ENCODE data around the gene NAPA. TPM values are rescaled to one million over a fixed set of nuclear protein-coding genes. Genes with fewer than 3 reads are reported as not detected.

Gene NAPA
- total and polyA plus RNA-seq, 10 of the 15 experiments (the other 5 are each of a cell fraction or from before 2014, with no cell fraction given): 8.2 to 193 (median 102) TPM

- Histone ChIP-seq H2AFZ (ENCODE audit: control insufficient read depth, low read depth, low read length) (no peak overlapping the region; the same call in 1 of the 2 replicates), H3K4me2 (ENCODE audit: control insufficient read depth, insufficient read depth) (peak overlapping the region; percentile 89), H3K9ac (ENCODE audit: control insufficient read depth, insufficient read depth, low read length) (peak overlapping the region; percentile 91), H4K20me1 (ENCODE audit: control insufficient read depth, insufficient read depth) (no peaks in the 10 kb centered on the region), H3K27me3 (replicated peaks in 1 of 2; ENCODE audit: control insufficient read depth in 2 of 2, insufficient read depth in 2 of 2, low read length in 1 of 2) (no peaks in the 10 kb centered on the region), H3K4me3 (peak overlapping the region; percentile 96), H3K27ac (ENCODE audit: control insufficient read depth, insufficient read depth) (peak overlapping the region; percentile 89), H3K9me3 (replicated peaks; ENCODE audit: control insufficient read depth, insufficient read depth, low read length) (no peaks in the 10 kb centered on the region), H3K4me1 (ENCODE audit: control insufficient read depth, insufficient read depth, low read length) (peaks cover 35% of the 10 kb centered on the region), H3K36me3 (ENCODE audit: control insufficient read depth in 2 of 2, insufficient read depth in 2 of 2, low read length in 1 of 2) (peaks cover 5 to 20% of the 10 kb centered on the region in 2 experiments), H3K79me2 (ENCODE audit: control insufficient read depth, insufficient read depth, low read length) (peaks cover 12% of the 10 kb centered on the region)
- ChIA-PET RAD21 (ENCODE audit: unreplicated experiment) (interaction anchor here (0.7 to 1.8 kb wide), 3 partner anchors 31 to 1157 kb away, joined by 4 to 14 read pairs (median 4); no protein-coding TSS in a partner anchor), CTCF (interaction anchor here (0.5 to 3.5 kb wide), 9 partner anchors 21 to 222 kb away, joined by 3 to 34 read pairs (median 6); partner anchors contain the start of gene NAPA), POLR2A (interaction anchor here (0.6 to 2.5 kb wide), 2 partner anchors 31 to 1132 kb away, joined by 3 to 12 read pairs; no protein-coding TSS in a partner anchor), SMC1A (ENCODE audit: uncharacterized antibody, unreplicated experiment) (interaction anchor here (0.8 to 3.1 kb wide), 5 partner anchors 26 to 204 kb away, joined by 3 to 16 read pairs (median 3); partner anchors contain the start of gene NAPA)
- ATAC-seq: peak; percentile 25
- WGBS (ENCODE audit: insufficient coverage, insufficient replicate concordance, low lambda C conversion rate, missing lambda C conversion rate): 74% methylated on average over 6 of the region's 6 CpGs
- intact Hi-C loops (cut with micrococcal nuclease; ENCODE audit: unreplicated experiment) (loop anchor here (2.0 kb wide), 1 partner anchor 30 kb away; the partner anchor contains the start of gene NAPA), in situ Hi-C loops (cut with MboI) (no loop called here)
- DNase-seq (ENCODE audit: low read depth, low spot score): no peak
- TF ChIP-seq, protein P1, sequence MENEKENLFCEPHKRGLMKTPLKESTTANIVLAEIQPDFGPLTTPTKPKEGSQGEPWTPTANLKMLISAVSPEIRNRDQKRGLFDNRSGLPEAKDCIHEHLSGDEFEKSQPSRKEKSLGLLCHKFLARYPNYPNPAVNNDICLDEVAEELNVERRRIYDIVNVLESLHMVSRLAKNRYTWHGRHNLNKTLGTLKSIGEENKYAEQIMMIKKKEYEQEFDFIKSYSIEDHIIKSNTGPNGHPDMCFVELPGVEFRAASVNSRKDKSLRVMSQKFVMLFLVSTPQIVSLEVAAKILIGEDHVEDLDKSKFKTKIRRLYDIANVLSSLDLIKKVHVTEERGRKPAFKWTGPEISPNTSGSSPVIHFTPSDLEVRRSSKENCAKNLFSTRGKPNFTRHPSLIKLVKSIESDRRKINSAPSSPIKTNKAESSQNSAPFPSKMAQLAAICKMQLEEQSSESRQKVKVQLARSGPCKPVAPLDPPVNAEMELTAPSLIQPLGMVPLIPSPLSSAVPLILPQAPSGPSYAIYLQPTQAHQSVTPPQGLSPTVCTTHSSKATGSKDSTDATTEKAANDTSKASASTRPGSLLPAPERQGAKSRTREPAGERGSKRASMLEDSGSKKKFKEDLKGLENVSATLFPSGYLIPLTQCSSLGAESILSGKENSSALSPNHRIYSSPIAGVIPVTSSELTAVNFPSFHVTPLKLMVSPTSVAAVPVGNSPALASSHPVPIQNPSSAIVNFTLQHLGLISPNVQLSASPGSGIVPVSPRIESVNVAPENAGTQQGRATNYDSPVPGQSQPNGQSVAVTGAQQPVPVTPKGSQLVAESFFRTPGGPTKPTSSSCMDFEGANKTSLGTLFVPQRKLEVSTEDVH (IDR thresholded peaks at IDR 0.05; ENCODE audit: low read depth, partially characterized antibody): no peak
- TF ChIP-seq TAF1 (IDR thresholded peaks at IDR 0.05; ENCODE audit: borderline replicate concordance, low read depth, low read length) (0 out of 2 replicates have a peak, but pooled peaks have one; percentile 31), TCF12 (IDR thresholded peaks at IDR 0.05; ENCODE audit: low read depth, low read length) (0 out of 2 replicates have a peak, but pooled peaks have one; percentile 45), FOXM1 (IDR thresholded peaks at IDR 0.05; ENCODE audit: low read depth, low read length) (no peak), POLR2A (IDR thresholded peaks at IDR 0.05; ENCODE audit: low read depth, low read length) (peak; percentile 41; the same call in 1 of the 2 replicates), JUND (IDR thresholded peaks at IDR 0.05; ENCODE audit: low read depth, low read length) (no peak), SRF (IDR thresholded peaks at IDR 0.05; ENCODE audit: low read depth in 2 of 2, low read length in 2 of 2) (peak in 1 of 2 experiments; percentile 70; a peak in 1 of 4 replicates)
- TF ChIP-seq, protein P2, sequence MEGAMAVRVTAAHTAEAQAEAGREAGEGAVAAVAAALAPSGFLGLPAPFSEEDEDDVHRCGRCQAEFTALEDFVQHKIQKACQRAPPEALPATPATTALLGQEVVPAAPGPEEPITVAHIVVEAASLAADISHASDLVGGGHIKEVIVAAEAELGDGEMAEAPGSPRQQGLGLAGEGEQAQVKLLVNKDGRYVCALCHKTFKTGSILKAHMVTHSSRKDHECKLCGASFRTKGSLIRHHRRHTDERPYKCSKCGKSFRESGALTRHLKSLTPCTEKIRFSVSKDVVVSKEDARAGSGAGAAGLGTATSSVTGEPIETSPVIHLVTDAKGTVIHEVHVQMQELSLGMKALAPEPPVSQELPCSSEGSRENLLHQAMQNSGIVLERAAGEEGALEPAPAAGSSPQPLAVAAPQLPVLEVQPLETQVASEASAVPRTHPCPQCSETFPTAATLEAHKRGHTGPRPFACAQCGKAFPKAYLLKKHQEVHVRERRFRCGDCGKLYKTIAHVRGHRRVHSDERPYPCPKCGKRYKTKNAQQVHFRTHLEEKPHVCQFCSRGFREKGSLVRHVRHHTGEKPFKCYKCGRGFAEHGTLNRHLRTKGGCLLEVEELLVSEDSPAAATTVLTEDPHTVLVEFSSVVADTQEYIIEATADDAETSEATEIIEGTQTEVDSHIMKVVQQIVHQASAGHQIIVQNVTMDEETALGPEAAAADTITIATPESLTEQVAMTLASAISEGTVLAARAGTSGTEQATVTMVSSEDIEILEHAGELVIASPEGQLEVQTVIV (IDR thresholded peaks at IDR 0.05; ENCODE audit: borderline replicate concordance, partially characterized antibody): no peak
- FAIRE-seq: no peak
- BruUV-seq (replicated peaks): no TSS peak
Measured at GRCh38 chr19:47485210-47485609, 29.7 kb downstream of the NAPA start.

Measured in GM12878 (cell line).